Measurements from ENCODE around the gene HDAC6. TPM values are rescaled to one million over a fixed set of nuclear protein-coding genes. Genes with fewer than 3 reads are reported as not detected.
"Not testable (repeated sequence)": the region's sequence is repeated elsewhere in the genome, so short reads cannot be mapped to it uniquely, and the experiment has no call there.

The HDAC6 gene
- total RNA-seq, 4 donors from 2014 or later, result 74.4 to 105 (median 93.3) TPM

DNA sequence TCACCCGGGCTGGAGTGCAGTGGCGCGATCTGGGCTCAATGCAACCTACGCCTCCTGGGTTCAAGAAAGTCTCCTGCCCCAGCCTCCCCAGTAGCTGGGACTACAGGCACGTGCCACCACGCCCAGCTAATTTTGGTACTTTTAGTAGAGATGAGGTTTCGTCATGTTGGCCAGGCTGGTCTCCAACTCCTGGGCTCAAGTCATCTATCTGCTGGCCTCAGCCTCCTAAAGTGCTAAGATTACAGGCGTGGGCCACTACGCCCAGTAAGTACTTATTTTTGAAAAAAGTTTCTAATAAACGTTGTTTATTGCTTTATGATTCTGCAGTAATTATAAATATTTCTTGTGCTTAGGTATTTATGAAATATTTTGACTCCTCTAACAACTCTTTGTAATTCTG, 37.8 kb downstream of the HDAC6 start:
- Histone ChIP-seq H3K27ac (no peak overlapping the region), H3K36me3 (no peaks in the 10 kb centered on the region), H3K27me3 (peaks cover 17% of the 10 kb centered on the region), H3K9me3 (no peaks in the 10 kb centered on the region), H3K4me1 (peaks cover 0 to 6% (median 3%) of the 10 kb centered on the region in 4 donors), H3K4me3 (no peak overlapping the region)
- in situ Hi-C loops (cut with MboI; ENCODE audit: low pct_ligation_motif_present in 1 of 4, low pct_unique_long_range_greater_than_20kb in 1 of 4, low sequenced_read_pairs in 3 of 4), result no loop called here
- no peak for DNase-seq
- intact Hi-C loops (cut with DNase I; ENCODE audit: low total_unique reads), result no loop called here
- no peak for TF ChIP-seq CTCF (IDR thresholded peaks at IDR 0.05)
- WGBS, 2 donors (ENCODE audit: low coverage in 1 of 2), result 82% methylated on average over 10 of the region's 10 CpGs; no CpG with 5 or more reads in 1 of the 2 donors

DNA sequence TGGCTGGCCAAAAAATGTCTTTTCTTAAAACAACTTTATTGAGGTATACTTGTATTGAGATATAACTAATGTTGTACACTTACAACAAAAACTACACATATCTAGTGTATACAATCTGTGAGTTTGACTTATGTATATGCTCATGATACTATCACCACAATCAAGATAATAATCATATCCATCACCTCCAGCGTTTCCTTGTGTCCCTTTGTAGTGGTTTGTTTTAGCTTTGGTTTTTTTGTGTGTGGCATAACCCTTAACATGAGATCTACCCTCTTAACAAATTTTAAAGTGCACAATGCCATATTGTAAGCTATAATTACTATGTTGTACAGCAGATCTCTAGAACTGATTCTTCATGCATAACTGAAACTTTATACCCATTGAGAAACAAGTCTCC, 47.0 kb downstream of the HDAC6 start:
- Histone ChIP-seq H3K4me3 (no peak overlapping the region), H3K9me3 (no peaks in the 10 kb centered on the region), H3K27ac (no peak overlapping the region), H3K27me3 (no peaks in the 10 kb centered on the region), H3K4me1 (no peaks in the 10 kb centered on the region), H3K36me3 (no peaks in the 10 kb centered on the region)
- TF ChIP-seq CTCF (IDR thresholded peaks at IDR 0.05) (no peak), POLR2A (IDR thresholded peaks at IDR 0.05) (no peak), EP300 (IDR thresholded peaks at IDR 0.05; ENCODE audit: low read depth) (no peak), POLR2AphosphoS5 (IDR thresholded peaks at IDR 0.05) (no peak)
- intact Hi-C loops (cut with DNase I; ENCODE audit: low total_unique reads) (no loop called here), in situ Hi-C loops (cut with MboI; ENCODE audit: low pct_ligation_motif_present in 1 of 4, low pct_unique_long_range_greater_than_20kb in 1 of 4, low sequenced_read_pairs in 3 of 4) (no loop called here)
- 46% methylated on average over 1 of the region's 1 CpG; no CpG with 5 or more reads in 1 of the 2 donors for WGBS, 2 donors (ENCODE audit: low coverage in 1 of 2)
- no peak for DNase-seq

GRCh38 chrX:48852857-48853256, 51.0 kb downstream of the HDAC6 start:
- H3K27me3 ChIP-seq, result no peaks in the 10 kb centered on the region
- H3K36me3 ChIP-seq, result no peaks in the 10 kb centered on the region
- no peak for DNase-seq
- H3K27ac ChIP-seq, result no peak overlapping the region
- no peaks in the 10 kb centered on the region for H3K9me3 ChIP-seq
- no peak overlapping the region for H3K4me3 ChIP-seq
- TF ChIP-seq POLR2AphosphoS5 (IDR thresholded peaks at IDR 0.05) (no peak), POLR2A (IDR thresholded peaks at IDR 0.05) (no peak), EP300 (IDR thresholded peaks at IDR 0.05; ENCODE audit: low read depth) (no peak), CTCF (IDR thresholded peaks at IDR 0.05) (no peak)
- intact Hi-C loops (cut with DNase I; ENCODE audit: low total_unique reads), result no loop called here
- WGBS, 2 donors (ENCODE audit: low coverage in 1 of 2), result 63% methylated on average over 7 of the region's 7 CpGs; no CpG with 5 or more reads in 1 of the 2 donors
- in situ Hi-C loops (cut with MboI; ENCODE audit: low pct_ligation_motif_present in 1 of 4, low pct_unique_long_range_greater_than_20kb in 1 of 4, low sequenced_read_pairs in 3 of 4), result no loop called here
- no peaks in the 10 kb centered on the region for H3K4me1 ChIP-seq

GRCh38 chrX:48853494-48853893, 51.6 kb downstream of the HDAC6 start:
- H3K9me3 ChIP-seq; H3K4me1 ChIP-seq; H3K4me3 ChIP-seq; DNase-seq; H3K36me3 ChIP-seq; intact Hi-C loops (cut with DNase I; ENCODE audit: low total_unique reads); H3K27me3 ChIP-seq; in situ Hi-C loops (cut with MboI; ENCODE audit: low pct_ligation_motif_present in 1 of 4, low pct_unique_long_range_greater_than_20kb in 1 of 4, low sequenced_read_pairs in 3 of 4); H3K27ac ChIP-seq: not testable (repeated sequence)

GRCh38 chrX:48854121-48854804, 52.4 kb downstream of the HDAC6 start:
- intact Hi-C loops (cut with DNase I; ENCODE audit: low total_unique reads); H3K36me3 ChIP-seq; H3K27me3 ChIP-seq; H3K4me3 ChIP-seq; H3K9me3 ChIP-seq; DNase-seq; in situ Hi-C loops (cut with MboI; ENCODE audit: low pct_ligation_motif_present in 1 of 4, low pct_unique_long_range_greater_than_20kb in 1 of 4, low sequenced_read_pairs in 3 of 4); H3K27ac ChIP-seq; H3K4me1 ChIP-seq: not testable (repeated sequence)
- WGBS, 2 donors (ENCODE audit: low coverage in 1 of 2), result 87 to 89% methylated on average over 3 to 12 of the region's 12 CpGs

Measured in transverse colon (tissue), 4 donors.